Measurements from ENCODE around the gene CDH13. TPM values are rescaled to one million over a fixed set of nuclear protein-coding genes. Genes with fewer than 3 reads are reported as not detected.

The CDH13 gene
- total and polyA plus RNA-seq, 2 of the 8 experiments (the other 6 are each of a cell fraction or from before 2014, with no cell fraction given) = 2.3 to 2.4 TPM

DNA sequence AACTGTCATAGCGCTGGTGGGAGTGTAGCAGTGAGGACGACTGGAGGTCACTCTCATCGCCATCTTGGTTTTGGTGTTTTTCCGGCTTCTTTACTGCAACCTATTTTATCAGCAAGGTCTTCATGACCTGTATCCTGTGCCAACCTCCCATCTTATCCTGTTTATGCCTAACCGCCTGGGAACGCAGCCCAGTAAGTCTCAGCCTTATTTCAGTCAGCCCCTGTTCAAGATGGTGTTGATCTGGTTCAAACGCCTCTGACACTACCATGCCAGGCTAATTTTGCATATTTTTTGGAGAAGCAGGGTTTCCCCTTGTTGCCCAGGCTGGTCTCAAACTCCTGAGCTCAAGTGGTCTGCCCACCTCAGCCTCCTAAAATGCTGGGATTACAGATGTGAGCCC is 1001.2 kb downstream of the CDH13 start:
- Histone ChIP-seq H3K27me3 (replicated peaks in 1 of 4; ENCODE audit: control insufficient read depth in 3 of 4, extremely low read depth in 1 of 4, insufficient read depth in 3 of 4, low read length in 3 of 4) (no peaks in the 10 kb centered on the region), H4K20me1 (replicated peaks in 1 of 2; ENCODE audit: control insufficient read depth in 1 of 2, insufficient read depth in 2 of 2, low read length in 2 of 2) (peaks cover 0 to 2% of the 10 kb centered on the region in 2 experiments), H3K79me1 (ENCODE audit: low read depth, low read length) (no peaks in the 10 kb centered on the region), H2BK12ac (ENCODE audit: low read depth, low read length) (no peak overlapping the region), H3K9me3 (ENCODE audit: insufficient read depth in 2 of 2, low read depth in 1 of 2, low read length in 1 of 2) (no peaks in the 10 kb centered on the region), H2BK15ac (ENCODE audit: low read length) (no peak overlapping the region), H3K4me2 (ENCODE audit: insufficient read depth in 1 of 2, low read depth in 2 of 2, low read length in 2 of 2) (no peak overlapping the region), H4K8ac (ENCODE audit: extremely low read depth, insufficient read depth, low read length) (no peak overlapping the region), H2BK20ac (ENCODE audit: low read length) (no peak overlapping the region), H4K5ac (ENCODE audit: insufficient read length, low read depth, low read length) (no peak overlapping the region), H3K4me3 (ENCODE audit: extremely low read depth in 1 of 4, insufficient read depth in 2 of 4, low read depth in 3 of 4, low read length in 4 of 4) (no peak overlapping the region), H3K18ac (ENCODE audit: extremely low read depth, low read length) (no peak overlapping the region), H2BK5ac (ENCODE audit: low read depth, low read length) (no peak overlapping the region), H3K4me1 (replicated peaks in 1 of 4; ENCODE audit: control insufficient read depth in 3 of 4, insufficient read depth in 4 of 4, low read length in 3 of 4) (peaks cover 3 to 7% (median 6%) of the 10 kb centered on the region in 4 experiments; a peak in 6 of 7 replicates), H2BK120ac (replicated peaks; ENCODE audit: low read depth, low read length) (no peak overlapping the region), H3K9ac (replicated peaks in 1 of 4; ENCODE audit: extremely low read depth in 1 of 4, low read depth in 3 of 4, low read length in 3 of 4) (no peak overlapping the region), H3K56ac (replicated peaks; ENCODE audit: insufficient read length, low read depth, low read length) (no peak overlapping the region), H3K27ac (ENCODE audit: low read depth, low read length) (no peak overlapping the region), H2AK5ac (ENCODE audit: low read depth, low read length) (no peak overlapping the region), H3K23ac (ENCODE audit: insufficient read length) (no peak overlapping the region), H3K23me2 (ENCODE audit: low read depth, low read length) (no peaks in the 10 kb centered on the region), H3K36me3 (ENCODE audit: control insufficient read depth in 2 of 4, insufficient read depth in 4 of 4, low read length in 3 of 4) (no peaks in the 10 kb centered on the region), H3K14ac (ENCODE audit: insufficient read length) (no peak overlapping the region), H4K91ac (replicated peaks; ENCODE audit: insufficient read length, low read length) (no peak overlapping the region), H3K4ac (replicated peaks; ENCODE audit: insufficient read length, low read depth, low read length) (no peak overlapping the region), H3K79me2 (ENCODE audit: control insufficient read depth in 1 of 2, insufficient read depth in 2 of 2, low read length in 2 of 2) (no peaks in the 10 kb centered on the region), H2AFZ (ENCODE audit: low read length) (no peak overlapping the region)
- CTCF ChIA-PET (ENCODE audit: partially characterized antibody) = interaction anchor here (0.6 kb wide), 1 partner anchor 814 kb away, joined by 3 read pairs; no protein-coding TSS in a partner anchor
- peak in 1 of 2 experiments; percentile 11 for DNase-seq (ENCODE audit: low read depth in 1 of 2, low spot score in 2 of 2)
- WGBS, 2 experiments (ENCODE audit: extremely low coverage in 1 of 2, insufficient coverage in 1 of 2, insufficient read length in 1 of 2, insufficient replicate concordance in 2 of 2, low coverage in 1 of 2, low lambda C conversion rate in 2 of 2, missing lambda C conversion rate in 1 of 2) = 83% methylated on average over 7 of the region's 7 CpGs; no CpG with 5 or more reads in 1 of the 2 experiments
- FAIRE-seq = no peak
- POLR2A ChIA-PET (ENCODE audit: partially characterized antibody) = no interaction called here
- TF ChIP-seq HDAC6 (IDR thresholded peaks at IDR 0.05; ENCODE audit: low read depth, low read length) = no peak
- no peak for TF ChIP-seq SP1 (IDR thresholded peaks at IDR 0.05; ENCODE audit: low read depth, low read length)
- no peak for TF ChIP-seq CREB1 (IDR thresholded peaks at IDR 0.05)
- TF ChIP-seq PHF8 (conservative IDR thresholded peaks at IDR 0.05; ENCODE audit: low read depth, low read length) = no peak
- no peak for TF ChIP-seq KDM1A (IDR thresholded peaks at IDR 0.05; ENCODE audit: borderline replicate concordance, low read length)
- TF ChIP-seq EZH2 (IDR thresholded peaks at IDR 0.05; ENCODE audit: low read depth, low read length, severe bottlenecking) = no peak
- TF ChIP-seq SIX5 (IDR thresholded peaks at IDR 0.05; ENCODE audit: low read depth, low read length) = no peak
- TF ChIP-seq, protein P1, sequence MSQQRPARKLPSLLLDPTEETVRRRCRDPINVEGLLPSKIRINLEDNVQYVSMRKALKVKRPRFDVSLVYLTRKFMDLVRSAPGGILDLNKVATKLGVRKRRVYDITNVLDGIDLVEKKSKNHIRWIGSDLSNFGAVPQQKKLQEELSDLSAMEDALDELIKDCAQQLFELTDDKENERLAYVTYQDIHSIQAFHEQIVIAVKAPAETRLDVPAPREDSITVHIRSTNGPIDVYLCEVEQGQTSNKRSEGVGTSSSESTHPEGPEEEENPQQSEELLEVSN (IDR thresholded peaks at IDR 0.05) = no peak
- TF ChIP-seq TEAD4 (IDR thresholded peaks at IDR 0.05; ENCODE audit: low read depth, low read length) = no peak
- no peak for TF ChIP-seq CTBP2 (IDR thresholded peaks at IDR 0.05; ENCODE audit: borderline replicate concordance, insufficient read depth, insufficient read length, low read length)
- no peak for TF ChIP-seq YY1 (IDR thresholded peaks at IDR 0.05; ENCODE audit: low read depth, low read length)
